OCI-LY1 (cell line): Measurements from ENCODE around the gene SAMD14.

Source experiments
- H2AFZ ChIP-seq: fragments of 200-600 bp; sonication (generic), shearing (Covaris generic); 2 replicates; pipeline ENCODE4 v1.6.0; 2014; ENCODE audit warnings: antibody characterized with exemption, mild to moderate bottlenecking, low read length
- H3F3A ChIP-seq: fragments of 200-600 bp; sonication (generic), shearing (Covaris generic); 2 replicates; pipeline ENCODE4 v1.6.0; 2014; ENCODE audit warnings: mild to moderate bottlenecking, antibody characterized with exemption, low read length, moderate library complexity; ENCODE audit not compliant: insufficient read depth
- H3K27ac ChIP-seq: fragments of 200-600 bp; sonication (generic); 2 replicates; pipeline ENCODE4 v1.5.1; 2014; ENCODE audit warnings: low read length, mixed run types, mild to moderate bottlenecking, low read depth; ENCODE audit not compliant: poor library complexity, severe bottlenecking
- H3K27me3 ChIP-seq: fragments of 200-600 bp; sonication (generic); 2 replicates; pipeline ENCODE4 v1.6.0; 2014; ENCODE audit warnings: antibody characterized with exemption, mild to moderate bottlenecking, low read length, moderate library complexity; ENCODE audit not compliant: insufficient read depth
- H3K36me3 ChIP-seq: fragments of 200-600 bp; sonication (generic); 2 replicates; pipeline ENCODE4 v1.6.1; 2014; ENCODE audit warnings: mild to moderate bottlenecking, antibody characterized with exemption, low read length, moderate library complexity, mixed read lengths; ENCODE audit not compliant: insufficient read depth
- H3K4me1 ChIP-seq: fragments of 200-600 bp; sonication (generic); 2 replicates; pipeline ENCODE4 v1.5.1; 2014; ENCODE audit warnings: mild to moderate bottlenecking, low read length, moderate library complexity; ENCODE audit not compliant: insufficient read depth, severe bottlenecking
- H3K4me2 ChIP-seq: fragments of 200-600 bp; sonication (generic), shearing (Covaris generic); 2 replicates; pipeline ENCODE4 v1.6.1; 2014; ENCODE audit warnings: low read length
- H3K4me3 ChIP-seq: fragments of 200-600 bp; sonication (generic); 2 replicates; pipeline ENCODE4 v1.5.1; 2014; ENCODE audit warnings: low read length, low read depth, mild to moderate bottlenecking, mixed read lengths; ENCODE audit not compliant: poor library complexity, severe bottlenecking
- H3K79me2 ChIP-seq: fragments of 200-600 bp; shearing (Covaris generic); 2 replicates; pipeline ENCODE4 v1.6.1; 2016; ENCODE audit warnings: mixed run types, low read length, mixed read lengths; ENCODE audit not compliant: insufficient read depth
- H3K9ac ChIP-seq: fragments of 200-600 bp; sonication (generic), shearing (Covaris generic); 2 replicates; pipeline ENCODE4 v1.6.1; 2014; ENCODE audit warnings: mild to moderate bottlenecking, low read length, mixed read lengths
- H3K9me2 ChIP-seq: fragments of 200-600 bp; sonication (generic), shearing (Covaris generic); 2 replicates; pipeline ENCODE4 v1.6.1; 2014; ENCODE audit warnings: low read depth, mild to moderate bottlenecking, low read length, mixed read lengths
- H3K9me3 ChIP-seq: fragments of 200-600 bp; shearing (Covaris generic); 2 replicates; pipeline ENCODE4 v1.6.1; 2014; ENCODE audit warnings: low read length, mixed read lengths
- H4K20me1 ChIP-seq: fragments of 200-600 bp; sonication (generic), shearing (Covaris generic); 2 replicates; pipeline ENCODE4 v1.6.0; 2016; ENCODE audit warnings: mild to moderate bottlenecking, low read length; ENCODE audit not compliant: insufficient read depth
- EZH2 ChIP-seq: fragments of 200-600 bp; sonication (generic), shearing (Covaris generic); IDR thresholded peaks from 2 replicates; pipeline ENCODE4 v1.8.0; 2017; ENCODE audit warnings: borderline replicate concordance, mixed run types, mild to moderate bottlenecking, antibody characterized with exemption, low read length, moderate library complexity, mixed read lengths
- TF ChIP-seq, protein P1 (sequence below): fragments of 200-600 bp; sonication (generic), shearing (Covaris generic); IDR thresholded peaks from 2 replicates; pipeline ENCODE4 v1.5.1; 2017; ENCODE audit warnings: mild to moderate bottlenecking, antibody characterized with exemption, low read length, moderate library complexity, mixed read lengths

Gene SAMD14

DNA sequence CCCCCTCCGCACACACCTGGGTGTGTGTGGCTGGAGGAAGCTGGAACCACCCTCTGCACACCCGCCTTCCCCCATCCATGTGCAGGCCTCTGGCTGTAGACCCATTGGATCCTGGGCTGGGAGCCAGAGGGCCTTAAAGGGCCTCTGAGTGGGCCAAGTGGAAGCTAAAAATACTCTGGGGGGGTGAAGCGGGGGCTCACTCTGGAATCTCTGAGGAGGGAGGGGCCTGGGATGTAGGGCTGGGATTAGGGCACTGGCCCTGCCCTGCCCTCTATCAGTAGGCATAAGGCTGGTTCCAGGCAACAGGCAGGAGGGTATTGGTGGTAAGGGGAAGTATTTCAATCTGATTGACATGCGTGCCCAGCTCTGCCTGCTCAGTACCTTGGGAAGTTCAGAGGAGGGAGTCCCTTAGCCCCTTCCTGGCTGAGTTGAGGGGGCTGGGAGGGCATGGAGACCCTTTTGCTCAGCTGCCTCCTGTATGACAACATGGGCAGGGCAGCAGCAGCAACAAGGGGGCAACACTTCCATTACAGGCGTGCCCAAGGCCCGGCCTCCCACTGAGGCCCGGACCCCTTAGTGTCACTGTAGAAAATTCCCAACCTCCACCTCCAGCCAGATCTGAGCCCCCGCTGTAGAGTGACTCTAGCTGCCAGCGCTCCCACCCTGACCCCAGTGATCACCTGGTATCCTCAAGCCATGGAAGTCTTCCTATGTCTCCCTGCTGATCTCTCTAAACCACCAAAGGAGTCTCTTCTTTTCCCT is 68.8 kb downstream of the SAMD14 start:
- Histone ChIP-seq H4K20me1 (no peaks in the 10 kb centered on the region), H3K4me1 (peaks cover 7% of the 10 kb centered on the region), H3K27me3 (peaks cover 11% of the 10 kb centered on the region), H3K9ac (no peak overlapping the region), H3K9me3 (no peaks in the 10 kb centered on the region), H2AFZ (no peak overlapping the region), H3K79me2 (no peaks in the 10 kb centered on the region), H3K9me2 (no peaks in the 10 kb centered on the region), H3K27ac (no peak overlapping the region), H3K36me3 (no peaks in the 10 kb centered on the region), H3K4me2 (no peak overlapping the region), H3K4me3 (no peak overlapping the region), H3F3A (no peaks in the 10 kb centered on the region)
- TF ChIP-seq, protein P1, sequence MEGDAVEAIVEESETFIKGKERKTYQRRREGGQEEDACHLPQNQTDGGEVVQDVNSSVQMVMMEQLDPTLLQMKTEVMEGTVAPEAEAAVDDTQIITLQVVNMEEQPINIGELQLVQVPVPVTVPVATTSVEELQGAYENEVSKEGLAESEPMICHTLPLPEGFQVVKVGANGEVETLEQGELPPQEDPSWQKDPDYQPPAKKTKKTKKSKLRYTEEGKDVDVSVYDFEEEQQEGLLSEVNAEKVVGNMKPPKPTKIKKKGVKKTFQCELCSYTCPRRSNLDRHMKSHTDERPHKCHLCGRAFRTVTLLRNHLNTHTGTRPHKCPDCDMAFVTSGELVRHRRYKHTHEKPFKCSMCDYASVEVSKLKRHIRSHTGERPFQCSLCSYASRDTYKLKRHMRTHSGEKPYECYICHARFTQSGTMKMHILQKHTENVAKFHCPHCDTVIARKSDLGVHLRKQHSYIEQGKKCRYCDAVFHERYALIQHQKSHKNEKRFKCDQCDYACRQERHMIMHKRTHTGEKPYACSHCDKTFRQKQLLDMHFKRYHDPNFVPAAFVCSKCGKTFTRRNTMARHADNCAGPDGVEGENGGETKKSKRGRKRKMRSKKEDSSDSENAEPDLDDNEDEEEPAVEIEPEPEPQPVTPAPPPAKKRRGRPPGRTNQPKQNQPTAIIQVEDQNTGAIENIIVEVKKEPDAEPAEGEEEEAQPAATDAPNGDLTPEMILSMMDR, result no peak
- no peak for TF ChIP-seq EZH2
